Activated CD4-positive, alpha-beta T cell treated with anti-CD3 and anti-CD28 coated beads for 1 hour (primary cell): ENCODE results near the gene PRKN.

Experiments used
- DNase-seq: peaks from one replicate; pipeline ENCODE4 v3.0.0-alpha.2; 2020

The PRKN gene

DNA sequence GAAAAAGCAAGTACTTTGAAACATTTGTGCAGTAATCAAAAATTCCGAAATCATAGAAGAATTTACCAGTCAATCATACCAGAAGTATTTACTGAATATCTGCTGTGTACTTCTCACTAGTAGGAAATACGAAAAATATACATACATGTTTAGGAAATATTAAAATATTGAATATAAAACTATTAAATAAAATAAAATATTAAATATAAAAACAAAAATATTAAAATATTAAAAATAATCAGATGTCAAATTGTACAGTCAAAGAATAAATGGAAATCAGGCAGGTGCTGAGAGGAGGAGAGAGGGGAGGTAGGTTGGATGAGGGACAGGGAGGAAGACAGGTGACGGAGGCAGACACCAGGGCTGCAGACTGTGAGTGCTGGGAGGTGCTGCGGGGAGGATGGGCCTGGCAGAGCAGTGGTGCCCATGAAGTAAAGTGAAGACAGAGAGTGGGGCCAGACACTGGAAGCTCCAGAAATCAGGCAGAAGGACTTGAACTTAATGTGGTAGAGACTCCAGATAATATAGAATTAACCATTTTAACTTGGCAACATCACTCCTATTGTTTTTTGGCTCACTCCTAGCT lies 55.9 kb downstream of the PRKN start:
- no peak for DNase-seq

DNA sequence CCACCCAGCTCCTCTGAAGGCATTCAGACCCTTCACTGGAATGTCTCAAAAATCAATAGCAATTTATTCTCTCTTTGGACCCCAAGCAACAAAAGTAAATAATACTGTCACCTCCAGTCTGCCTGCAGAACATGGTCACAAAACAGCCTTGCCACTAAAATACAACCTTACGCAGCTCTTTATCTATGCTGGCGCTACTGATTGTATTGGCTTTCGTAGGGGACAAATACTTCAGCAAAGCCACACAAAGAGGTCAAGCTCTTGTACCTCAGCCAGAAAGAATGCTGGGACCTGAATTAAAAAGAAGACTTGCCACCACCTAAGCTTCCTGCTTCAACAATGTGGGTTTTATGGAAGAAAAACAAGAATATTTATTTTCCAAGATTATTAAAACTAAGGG lies 57.2 kb downstream of the PRKN start:
- DNase-seq = no peak

DNA sequence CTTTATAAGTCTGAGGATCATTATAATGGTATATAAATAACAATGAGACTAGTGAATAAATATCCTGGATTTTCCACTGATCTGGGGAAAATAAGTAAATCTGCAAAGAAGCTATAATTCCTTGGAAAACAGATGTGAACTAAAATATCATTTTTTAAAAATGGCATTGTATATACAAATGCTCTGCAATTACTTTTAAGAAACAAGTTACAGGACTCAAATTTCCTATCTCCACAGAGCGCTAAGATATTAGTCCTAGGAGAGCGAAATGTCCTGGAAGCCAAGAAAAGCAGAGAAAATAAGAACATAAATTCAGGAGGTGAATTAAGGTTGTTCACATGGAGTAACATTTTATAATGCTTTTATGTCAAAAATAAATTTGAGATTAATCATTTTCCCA lies 61.3 kb downstream of the PRKN start:
- no peak for DNase-seq

DNA sequence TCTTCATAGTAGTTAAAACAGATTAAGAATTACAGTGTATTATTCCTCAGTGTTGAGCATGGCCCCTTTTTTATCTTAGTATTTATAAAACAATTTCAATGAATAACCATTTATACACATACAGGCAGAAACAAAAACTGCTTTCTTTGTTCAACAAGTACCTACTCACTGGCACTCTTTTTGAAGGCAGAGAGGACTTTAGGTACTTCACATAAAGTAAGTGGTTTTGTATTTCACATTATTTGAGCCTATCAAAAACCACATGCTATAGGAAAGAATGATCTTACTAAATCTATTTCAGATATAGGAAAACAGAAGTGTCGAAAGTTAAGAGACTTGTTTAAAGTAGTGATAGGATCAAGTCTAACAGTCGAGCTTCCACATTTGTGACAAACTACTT lies 73.8 kb downstream of the PRKN start:
- DNase-seq = no peak

DNA sequence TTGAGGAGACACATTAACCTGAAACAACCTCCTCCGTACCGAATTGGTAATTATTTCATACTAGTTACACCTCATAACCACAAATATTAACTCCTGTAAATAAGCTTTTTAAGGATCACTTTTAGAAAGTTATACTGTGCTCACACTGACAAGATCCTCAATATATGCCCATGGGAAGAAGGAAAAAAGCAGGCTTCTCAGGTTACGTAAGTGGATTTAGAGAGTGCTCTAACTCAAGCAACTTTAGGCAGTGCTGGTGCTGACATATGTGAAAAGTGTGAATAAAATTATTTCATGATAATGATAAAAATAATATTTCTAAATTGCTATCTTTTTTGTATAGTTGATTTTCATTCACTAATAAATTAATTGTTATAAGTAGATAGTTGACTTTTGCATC lies 76.1 kb downstream of the PRKN start:
- no peak for DNase-seq

DNA sequence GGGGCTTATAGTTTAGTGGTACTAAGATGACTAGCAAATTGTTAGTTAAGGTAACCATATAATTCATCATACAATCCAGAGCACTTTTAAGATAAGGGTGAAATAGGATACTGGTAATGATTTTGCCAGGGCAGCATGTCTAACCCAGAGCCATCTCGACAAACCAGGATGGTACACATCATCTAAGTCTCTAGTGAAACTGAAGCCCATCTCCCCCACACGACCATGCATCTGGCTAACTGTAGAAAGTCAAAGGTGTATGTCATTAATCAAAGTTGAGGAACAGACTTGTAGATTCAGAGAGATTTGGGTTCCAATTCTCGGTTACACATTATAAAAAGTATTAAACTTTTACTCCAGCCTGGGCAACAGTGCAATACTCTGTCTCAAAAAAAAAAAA lies 78.3 kb downstream of the PRKN start:
- DNase-seq = no peak

DNA sequence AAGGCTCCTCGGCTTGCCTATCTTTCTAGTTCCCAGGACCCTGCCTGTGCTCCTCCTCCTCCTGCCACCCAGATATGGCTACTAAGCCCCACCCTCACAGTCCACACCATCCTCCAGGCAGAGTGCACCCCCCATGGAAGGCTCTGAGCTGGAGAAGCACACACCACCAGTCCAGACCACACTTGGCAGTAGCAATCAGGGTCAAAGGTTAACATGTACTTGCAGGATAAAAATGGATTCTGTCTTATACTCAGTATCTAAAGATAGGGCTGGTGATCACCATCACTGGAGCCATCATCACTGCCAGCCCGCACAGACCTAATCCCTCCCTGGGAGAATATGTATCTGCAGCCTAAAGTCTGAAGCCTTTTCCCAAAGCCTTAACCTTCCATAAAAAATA lies 83.4 kb downstream of the PRKN start:
- DNase-seq = no peak

DNA sequence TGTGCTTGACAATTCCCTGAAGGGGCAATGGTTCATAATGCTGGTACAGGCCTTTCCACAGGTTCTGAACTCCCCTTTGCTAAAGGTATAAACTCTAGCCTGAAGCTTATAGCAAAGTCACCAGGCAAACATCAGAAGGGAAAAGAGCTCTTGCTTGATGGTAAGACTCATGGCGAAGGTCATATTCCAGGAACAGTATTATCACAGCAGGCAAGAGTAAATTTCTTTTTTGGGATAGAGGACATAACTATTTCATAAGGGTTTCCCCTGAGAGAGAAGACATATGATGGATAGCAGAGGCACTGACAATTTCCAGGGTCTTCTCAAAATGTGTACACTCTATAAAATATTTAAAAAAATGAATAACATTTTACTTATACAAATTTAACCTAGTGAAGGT lies 86.8 kb downstream of the PRKN start:
- DNase-seq = no peak

DNA sequence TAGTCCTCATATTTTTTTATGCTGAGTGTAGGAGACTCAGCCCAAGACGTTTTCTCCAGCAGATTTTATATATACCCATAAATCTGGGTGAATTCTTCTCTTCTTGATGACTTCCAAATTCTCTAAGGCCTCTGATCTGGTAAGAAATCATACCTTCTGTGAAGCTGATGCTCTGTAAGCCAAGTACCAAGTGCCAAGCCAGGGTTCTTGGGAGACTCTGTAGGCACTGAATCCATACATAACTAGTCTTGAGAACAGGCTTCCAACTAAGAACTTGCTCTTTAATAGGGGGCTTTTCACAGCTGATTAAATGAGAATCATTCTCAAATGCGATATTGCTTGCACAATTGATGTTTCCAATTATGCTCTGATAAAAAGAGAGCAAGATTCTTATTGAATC lies 87.6 kb downstream of the PRKN start:
- DNase-seq = no peak

DNA sequence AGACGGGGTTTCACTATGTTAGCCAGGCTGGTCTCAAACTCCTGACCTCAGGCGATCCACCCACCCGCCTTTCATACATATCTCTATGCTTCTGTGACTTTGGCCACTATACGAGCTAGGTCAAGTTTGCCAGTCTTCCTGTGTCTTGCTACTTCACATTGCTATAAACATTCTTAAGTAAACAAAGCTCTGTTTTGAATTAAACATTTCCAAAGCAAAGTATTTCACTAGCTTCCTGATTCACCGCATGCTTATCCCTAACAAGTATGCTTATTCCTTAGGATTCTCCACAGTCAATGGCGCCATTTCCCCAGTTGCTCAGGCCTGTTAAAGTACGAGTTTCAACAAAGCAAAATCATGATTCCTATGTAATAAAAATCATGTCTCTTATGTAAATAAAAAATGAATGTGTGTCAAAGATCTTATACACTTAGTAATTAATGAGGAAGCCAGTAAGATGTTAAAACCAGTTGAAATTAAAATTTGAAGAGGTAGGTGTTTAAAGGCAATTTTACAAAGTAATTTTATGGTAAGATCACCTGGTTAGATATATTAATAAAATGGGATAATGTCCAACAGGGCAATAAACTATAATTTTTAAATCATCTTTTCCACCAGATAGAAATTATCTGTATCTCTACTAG lies 88.5 kb downstream of the PRKN start:
- DNase-seq = no peak

DNA sequence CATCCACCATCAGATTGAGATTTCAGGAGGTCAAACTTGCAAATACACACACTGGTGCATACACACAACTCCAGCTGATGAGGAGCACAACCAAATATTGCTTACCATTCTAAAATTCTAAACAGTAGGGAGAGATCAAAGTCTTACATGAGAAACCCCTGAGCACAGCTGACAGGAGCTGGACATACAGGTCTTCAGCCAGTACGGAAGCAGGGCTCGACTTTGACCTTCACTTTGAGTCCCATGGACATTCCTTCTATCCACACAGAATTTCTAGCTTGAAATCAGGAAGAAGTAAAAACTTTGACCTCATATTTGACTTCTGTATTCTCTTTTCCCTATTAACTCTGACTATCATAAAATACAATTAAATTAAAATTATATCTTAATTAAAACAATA lies 90.2 kb downstream of the PRKN start:
- DNase-seq = no peak

DNA sequence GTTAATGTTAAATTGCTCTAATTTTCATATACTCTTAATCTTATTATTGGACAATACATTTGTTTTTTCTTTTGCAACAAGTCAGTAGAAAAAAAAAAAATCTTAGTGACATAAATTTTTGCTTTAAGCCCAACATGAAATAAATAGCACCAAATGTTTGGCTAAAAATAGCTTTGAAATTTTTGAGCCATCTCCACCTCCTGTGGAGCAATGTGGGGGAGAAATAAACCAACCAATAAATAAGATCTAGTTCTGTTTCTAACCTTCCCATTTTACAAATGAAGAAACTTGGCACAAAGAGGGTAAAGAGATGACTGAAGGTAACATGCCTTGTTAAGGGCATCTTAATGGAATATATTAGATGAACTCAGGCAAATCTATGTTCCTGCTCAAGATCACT lies 91.4 kb downstream of the PRKN start:
- no peak for DNase-seq

DNA sequence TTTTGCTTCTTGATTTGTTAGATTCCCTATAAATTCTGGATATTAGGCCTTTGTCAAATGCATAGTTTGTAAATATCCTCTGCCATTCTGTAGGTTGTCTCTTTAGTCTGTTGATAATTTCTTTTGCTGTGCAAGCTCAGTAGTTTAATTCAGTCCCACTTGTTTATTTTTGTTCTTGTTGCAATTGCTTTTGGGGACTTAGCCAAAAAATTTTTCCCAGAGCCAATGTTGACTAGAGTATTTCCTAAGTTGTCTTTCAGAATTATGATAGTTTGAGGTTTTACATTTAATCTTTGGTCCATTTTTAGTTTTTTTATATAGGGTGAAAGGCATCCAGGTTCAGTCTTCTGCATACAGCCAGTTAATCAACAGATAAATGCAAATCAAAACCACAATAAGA lies 96.0 kb downstream of the PRKN start:
- no peak for DNase-seq

DNA sequence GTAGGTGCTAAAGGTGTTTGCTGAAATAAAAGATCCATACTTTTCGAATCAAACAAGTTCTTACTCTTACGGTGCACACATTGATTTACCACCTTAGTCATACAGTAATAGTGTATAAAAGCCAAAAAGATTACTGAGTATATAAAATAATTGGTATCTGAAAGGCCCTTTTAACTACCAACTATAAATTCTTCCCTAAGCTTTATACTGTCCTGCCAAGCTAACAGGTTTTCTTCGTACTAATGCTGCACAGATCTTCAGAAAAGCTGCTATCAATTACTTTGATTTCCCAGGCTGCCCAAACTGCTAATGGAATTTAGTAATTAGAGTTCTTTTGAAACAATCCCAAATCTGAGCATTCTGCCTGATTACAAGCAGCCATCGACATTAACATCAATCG lies 97.5 kb downstream of the PRKN start:
- no peak for DNase-seq

DNA sequence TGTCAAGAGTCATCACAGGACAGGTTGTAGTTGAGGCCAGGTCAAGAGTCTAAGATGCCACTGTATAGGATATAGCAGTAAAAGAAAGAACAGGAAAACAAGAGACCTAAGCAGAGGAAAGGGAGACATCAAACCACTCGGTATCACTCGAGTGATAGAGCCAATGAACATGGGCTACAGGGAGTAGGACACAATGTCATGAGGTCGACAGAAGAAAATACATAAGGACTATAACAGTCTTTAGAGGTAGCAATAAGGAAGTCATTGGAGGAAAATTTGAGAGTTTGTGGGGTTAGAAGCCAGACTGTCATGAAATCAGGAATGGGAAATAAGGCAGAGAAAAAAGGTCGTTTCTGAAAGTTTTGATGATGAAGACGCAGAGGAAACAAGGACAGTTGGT lies 99.7 kb downstream of the PRKN start:
- no peak for DNase-seq

DNA sequence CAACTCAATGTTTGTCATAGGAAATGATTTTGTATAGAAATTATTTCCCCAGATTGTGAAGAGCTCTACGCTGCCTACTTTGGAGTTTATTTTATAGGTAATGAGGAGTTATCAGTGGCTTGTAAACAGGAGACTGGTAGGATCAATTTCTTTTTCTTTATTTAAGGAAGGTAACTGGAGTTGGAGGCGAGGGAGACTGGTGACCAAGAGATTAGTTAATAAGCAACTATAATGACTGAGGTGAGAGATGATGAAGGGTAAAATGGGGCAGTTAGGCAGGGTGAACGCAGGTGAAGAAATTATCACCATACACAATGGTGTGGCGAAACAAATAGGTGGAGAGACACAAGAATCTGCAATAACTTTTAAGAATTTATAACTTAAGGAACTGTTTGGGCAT lies 100.2 kb downstream of the PRKN start:
- no peak for DNase-seq

DNA sequence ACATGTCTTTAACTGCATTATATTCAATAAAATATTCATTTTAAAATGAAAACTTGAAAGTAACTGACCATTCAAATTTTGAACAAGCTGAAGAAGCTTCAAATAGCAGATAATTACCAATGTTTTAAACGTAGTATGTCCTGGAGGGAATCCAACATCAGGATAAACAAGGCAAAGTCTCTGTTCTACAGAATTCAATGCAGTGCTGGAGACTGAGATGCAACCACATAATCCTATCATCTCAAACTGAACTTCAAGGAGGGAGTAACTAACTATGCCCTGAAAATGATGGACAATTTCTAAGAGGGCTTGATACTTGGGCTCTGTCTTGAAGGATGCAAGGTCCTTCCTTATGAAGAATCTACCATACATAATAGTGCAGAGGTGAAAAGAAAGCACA lies 100.7 kb downstream of the PRKN start:
- DNase-seq = no peak

DNA sequence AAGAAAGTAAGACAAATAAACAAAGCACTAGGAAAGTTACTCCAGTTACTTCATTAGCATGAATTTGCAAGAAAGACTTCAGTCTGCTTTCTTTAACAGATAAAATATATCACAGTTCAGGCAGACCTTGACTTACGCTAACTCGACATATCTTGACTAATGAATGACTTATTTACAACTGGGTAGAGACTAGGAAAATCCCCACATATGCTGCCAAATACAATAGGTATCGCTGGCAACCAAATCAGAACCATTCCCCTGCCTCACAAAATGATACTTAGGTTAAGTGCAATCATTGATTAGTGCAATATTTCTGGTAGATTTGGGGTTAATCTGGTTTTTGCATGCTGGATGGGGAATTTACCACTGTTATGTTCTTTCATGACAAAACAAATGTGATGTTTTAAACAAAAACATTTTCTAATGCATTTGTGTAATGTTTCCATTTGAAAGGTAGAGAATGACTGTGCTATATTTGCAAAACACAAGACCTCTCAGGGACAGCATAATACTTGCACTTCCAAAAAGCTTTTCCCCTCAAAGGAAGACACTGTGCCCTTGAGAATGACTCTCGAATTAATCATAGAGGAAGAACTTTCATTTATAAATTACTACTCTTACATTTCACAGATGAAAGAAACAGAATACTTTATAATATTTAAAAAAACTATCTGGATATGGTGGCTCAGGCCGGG lies 101.6 kb downstream of the PRKN start:
- no peak for DNase-seq

DNA sequence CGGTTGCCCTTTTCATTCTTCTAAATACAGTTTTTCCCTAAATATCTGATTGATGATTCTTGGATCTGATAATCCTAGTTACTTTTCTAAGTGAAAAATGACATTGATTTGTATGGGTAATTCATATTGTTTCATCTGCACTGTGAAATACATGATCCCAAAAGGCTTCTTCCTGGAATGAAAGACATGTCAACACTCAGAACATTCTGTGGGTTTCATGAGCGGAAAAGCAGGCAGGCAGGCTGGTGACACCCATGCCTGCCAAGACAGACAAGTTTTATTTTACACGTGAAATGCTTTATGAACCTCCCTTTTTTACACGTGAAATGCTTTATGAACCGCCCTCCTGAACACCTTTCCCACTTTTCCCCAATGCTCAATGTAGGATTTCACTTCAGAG lies 105.0 kb downstream of the PRKN start:
- DNase-seq = no peak

DNA sequence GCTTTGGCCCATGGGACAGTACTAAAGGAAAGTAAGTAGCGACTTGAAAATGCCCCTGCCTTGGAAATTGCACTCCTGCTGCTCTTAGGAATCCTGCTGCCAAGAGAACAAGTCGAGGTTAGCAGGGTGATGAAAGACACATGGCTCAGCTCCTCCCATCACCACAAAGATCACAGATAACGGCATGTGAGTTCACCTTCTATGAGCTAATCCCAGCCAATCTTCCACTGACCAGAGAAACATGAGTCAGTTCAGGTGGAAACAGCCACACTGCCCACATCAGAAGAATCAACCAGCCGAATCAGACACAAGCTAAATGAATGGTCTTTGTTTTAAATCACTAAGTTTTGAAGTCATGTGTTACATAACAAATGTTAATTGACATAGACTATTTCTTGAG lies 106.3 kb downstream of the PRKN start:
- DNase-seq = no peak

DNA sequence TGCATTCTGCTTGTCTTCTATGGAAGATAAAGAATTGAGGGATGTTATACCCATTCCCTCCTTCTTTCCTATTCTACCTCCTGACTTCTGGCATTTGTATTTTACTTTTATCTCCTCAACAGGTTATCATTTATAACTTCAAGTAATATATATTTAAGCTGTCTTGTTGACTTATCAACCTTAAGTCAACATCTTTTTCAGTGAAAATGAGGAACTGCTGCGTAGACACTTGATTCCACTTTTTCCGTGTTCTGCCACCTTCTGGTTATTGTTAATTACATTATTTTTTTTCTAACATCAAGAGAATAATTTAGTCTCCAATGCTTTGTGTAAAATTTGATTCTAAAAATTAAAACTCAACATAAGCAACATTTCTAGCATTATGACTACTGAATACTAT lies 107.5 kb downstream of the PRKN start:
- DNase-seq = no peak

DNA sequence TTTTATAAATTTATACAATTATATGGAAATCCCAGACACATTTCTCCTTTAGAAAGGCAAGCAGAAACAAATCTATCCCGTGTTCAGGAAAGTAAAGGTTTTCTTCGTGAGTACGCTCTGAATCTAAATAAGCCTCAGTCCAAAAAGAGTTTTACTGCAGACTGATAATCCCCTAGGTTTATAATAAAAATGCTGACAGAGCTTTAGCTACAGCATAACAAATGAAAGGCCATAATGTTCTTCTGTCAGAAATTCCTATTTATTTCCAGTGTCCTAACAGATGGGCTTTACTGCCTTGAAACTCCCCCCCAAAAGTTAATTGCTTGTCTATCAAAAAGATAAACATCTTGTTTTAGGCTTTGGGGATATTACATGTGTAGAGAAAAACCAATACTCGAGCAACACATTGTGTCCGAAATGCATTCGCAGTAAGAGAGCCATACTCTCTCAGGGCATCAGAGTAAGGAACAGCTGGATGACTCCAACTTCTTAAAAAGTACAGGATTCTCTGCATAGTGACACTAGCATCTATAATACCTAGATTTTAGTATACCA lies 109.0 kb downstream of the PRKN start:
- no peak for DNase-seq

DNA sequence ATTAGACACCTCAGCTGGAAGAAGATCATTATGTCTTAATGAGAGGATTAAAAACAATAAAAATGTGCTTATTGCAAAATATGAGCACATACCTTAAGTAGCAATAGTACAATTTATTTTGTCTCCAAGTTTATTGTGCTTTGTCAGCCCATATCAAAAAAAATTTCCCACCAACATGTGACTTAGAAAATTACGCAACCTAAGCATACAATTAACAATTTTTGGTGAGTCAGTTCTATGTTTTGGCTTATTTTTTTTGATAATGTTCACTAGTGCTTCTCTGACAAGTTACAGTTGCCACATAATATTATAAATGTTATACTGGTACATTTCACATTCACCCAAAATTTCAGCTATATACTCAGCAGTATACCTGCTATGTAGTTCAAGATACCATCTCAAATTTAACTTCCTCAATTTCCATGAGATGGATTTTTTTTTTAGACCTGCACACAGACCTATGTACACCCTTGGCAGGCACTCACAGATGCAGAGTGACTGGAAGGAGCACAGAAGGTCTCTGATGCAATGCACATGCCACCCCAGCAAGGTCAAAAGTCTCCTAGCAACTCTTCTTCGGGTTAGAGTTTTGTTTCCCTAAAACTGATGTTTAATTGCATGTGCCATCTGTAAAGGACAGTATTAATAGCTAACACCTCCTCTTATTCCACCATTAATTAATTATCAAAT lies 112.4 kb downstream of the PRKN start:
- no peak for DNase-seq

DNA sequence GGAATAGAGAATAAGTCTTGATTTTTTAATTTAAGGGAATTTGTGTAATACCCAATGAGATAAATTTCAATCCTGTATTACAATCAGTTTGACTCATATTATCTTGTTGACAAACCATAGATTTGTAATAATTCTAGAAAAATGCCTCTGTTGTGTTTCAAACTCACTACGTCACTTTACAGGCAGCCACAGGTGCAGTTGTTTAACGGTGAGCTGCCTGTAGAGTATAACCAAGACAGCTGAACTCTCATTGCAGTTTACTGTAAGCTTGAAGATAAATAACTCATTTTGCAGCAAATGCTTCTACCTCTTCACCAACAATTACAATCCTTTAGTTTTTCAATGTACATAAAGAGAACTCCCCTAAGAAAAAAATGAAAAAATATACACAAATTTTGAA lies 114.3 kb downstream of the PRKN start:
- no peak for DNase-seq
